ENCODE results near the gene MRPL11.

Gene MRPL11

DNA sequence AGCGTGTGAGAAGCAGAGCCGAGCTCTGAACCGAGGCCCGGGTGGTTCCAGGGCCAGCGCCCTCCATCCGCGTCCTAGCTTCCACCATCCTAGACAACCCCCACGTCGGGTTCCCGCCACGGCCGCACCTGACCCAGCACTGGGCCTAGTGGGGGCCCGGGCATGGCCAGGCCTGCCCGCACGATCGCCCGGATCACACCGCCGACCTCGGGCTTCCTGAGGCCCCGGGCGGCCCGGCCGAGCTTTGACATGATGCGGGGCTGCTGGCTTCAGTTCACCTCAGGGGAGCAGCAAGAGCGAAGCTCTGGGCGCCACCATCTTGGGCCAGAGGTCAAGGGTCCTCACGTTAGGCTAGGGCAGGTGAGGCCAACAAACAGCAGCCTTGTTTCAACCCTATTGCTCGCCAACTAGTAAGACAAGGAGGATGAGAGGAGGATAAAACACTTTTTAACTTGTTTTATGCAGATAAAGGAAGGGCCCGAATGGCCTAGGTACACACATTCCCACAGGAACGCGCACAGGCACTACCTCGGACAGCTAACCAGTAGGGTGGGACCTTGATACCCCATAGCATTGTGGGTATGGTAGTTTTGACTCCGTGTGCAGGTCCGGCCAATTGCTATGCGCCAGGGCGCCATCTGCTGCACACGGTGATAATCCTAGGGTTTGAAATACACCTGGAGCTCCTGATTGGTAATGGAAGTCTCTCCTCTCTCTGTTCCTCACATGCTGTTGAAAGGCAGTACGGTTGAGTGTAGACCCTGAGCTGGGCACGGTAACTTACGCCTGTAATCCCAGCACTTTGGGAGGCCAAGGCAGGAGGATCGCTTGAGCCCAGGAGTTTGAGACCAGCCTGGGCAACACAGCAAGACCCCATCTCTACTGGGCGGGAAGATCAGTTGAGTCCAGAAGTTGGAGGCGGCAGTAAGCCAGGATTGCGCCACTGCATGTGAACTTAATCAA, at the start of gene MRPL11:
Gene MRPL11 (minus strand): TSS at position 345 of the 963 bp plus-strand sequence. CDS start 94 bp downstream, at position 251.
- peak; percentile 96 for DNase-seq (ENCODE audit: low spot score)

DNA sequence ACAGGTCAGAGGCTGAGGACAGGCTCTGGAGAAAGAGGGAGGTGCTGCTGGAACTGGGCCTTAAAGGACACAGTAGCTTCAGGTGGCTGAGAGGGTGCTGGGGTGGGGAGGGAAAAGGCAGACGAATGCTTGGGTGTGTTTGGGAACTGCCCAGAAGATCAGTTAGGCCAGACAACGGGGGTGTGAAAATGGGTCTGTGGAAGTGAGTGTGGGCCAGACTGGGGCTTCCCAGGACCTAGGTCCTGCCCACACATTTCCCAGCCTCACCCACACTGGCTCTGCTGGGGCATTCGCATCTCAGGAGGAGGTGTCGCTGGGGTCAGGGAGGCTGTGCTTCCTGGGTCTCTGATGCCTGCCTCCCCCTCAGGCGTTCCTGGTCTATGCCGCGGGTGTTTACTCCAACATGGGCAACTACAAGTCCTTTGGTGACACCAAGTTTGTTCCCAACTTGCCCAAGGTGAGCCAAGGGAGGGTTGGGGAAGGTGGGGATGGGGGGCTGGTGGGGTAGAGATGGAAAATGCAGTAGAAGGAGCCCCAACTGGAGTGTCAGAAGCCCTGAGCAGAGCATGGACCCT, 46.2 kb upstream of the MRPL11 start:
- DNase-seq (ENCODE audit: low spot score) = no peak

DNA sequence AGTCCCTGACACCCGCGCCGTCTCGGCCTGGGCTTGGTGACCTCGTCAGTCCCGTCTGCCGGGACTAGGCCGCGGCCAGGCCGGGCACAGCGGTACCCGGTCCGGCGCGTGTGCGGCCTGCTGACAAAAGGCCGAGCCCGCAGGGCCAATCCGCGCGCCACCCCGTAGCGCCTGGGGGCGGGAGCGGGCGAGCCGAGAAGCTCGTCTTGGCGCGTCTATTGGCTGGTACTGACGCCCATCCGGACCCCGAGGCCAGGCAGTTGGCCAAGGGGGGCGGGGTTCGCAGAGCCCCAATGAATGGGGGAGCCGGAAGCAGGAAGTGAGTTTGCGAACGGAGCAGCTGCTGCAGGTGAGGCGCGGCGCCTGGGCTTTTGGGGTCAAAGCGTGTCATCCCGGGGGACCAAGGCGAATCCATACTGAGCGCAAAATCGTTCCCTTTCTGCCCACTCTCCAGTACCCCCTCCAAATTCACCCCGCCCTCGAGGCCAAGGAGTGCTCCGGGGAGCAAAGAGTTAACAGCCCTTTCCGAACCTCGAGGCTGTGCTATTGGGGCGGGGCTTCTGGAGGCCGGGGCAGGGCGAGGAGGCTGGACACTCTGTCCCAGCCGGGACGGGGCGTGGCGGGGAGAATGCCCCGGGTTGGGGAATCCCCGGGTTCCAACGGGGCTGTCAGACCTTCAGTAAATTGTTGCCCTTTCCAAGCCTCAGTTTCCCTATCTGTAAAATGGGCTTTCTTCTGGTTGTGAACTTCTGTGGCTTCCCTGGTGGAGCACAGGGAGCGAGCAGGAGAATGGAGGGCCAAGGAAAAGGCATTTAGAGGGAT, 41.7 kb upstream of the MRPL11 start, which contains the start of gene DPP3:
Gene DPP3 (plus strand): TSS at position 318 of the 822 bp plus-strand sequence. CDS start 1,767 bp downstream, outside the sequence.
- DNase-seq (ENCODE audit: low spot score) = peak; percentile 100

DNA sequence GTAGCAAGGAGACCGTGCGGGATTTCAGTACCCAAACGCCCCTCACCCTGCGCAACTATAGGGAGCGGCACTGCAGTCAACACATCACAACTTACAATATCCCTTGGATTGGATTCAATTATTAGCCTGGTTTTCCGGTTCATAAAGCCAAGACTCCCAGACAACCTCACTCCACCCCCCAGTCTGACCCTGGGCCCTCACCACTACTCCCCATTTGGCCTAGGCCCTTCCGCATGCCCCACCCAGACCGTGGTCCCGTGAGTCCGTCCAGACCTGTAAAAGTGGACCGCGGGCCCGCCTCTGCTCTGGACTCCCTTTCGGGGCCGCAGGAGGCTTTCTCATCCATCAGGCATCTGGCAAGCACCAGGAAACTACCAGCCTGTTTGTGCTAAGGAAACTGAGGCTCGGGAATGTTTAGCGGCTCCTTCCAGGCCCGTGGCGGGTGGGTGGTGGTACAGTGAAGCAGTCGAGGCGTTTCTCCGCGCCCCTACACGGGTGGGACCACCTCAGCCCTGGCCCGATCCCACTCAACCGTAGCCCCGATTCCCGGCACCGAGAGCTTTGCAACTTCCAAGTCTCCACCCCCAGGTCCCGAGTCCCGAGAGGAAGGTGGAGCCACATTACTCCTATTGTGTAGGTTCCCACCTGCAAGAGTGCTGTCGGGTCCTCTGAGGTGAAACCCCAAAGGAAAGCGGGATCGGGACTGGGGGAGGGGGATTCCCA, 40.9 kb upstream of the MRPL11 start:
- DNase-seq (ENCODE audit: low spot score) = peak; percentile 58

DNA sequence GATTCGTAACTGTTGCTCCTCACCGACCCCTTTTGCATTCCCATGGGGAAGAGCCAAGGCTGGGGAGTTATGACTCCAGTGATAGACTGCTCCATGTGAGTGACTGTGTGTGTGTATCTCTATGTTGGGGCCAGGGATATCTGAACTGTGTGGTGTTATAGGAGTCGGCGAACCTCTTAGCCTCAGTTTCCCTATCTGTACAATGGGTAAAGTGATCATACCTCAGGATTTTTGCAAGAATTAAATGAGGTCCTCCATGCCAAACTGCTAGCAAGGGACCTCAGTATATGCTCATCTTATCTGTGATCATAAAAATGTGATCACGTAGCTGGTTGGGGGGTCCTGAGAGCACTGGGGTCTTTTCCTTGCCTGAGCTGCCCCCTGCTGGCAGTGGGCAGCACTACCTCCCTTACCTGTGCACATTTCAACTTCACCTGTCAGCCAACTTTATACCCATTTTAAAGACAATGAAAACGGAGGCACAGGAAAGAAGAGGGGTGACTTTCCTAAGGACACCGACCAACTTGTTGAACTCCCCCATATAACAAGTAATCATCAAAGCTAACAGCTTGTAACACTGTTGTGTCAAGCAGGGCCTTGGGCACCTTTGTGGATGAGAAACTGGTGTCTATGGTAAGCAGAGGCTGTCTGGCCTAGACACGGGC, 40.2 kb upstream of the MRPL11 start:
- no peak for DNase-seq (ENCODE audit: low spot score)

DNA sequence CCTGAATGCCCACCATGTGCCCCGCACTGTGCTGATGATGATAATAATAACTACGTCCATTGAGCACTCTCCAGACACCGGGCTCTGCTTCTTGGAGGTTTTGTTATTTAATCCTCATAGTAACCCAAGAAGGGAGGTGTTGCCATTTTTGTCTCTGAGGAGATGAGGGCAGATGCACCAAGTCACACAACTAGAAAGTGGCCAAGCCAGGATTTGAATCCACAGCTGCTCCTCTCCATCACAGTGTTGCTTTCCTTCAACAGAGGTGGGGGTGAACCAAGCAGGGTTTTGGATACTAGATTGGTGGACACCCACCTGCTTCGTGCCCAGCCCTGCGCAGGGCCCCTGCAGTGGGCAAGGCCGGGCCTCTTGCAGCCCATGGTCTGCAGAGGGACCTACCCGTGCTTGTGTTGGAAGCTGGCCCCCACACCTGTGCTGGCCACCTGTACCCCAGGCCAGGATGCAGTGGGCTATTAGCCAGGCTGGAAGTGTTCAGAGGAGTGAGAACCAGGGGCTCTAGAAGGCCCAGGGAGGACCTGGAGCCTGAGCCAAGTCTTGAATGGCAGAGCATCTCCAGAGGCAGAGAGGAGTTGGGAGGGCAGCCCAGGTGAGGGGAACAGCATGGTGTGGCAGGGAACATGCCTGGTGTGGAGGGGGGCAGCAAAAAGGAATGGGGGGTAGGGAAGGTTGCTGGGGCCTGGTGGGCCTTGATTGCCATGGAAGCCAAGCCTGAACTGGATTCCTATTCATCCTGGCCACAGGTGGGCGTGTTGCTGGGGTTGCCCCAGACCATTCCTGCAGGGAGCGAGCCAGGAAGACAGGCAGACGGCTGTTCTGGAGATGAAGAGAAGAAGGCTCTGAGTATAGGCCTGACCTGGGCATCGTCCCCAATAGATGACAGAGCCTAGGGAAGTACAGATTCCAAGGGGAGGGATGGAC, 38.9 kb upstream of the MRPL11 start:
- no peak for DNase-seq (ENCODE audit: low spot score)

DNA sequence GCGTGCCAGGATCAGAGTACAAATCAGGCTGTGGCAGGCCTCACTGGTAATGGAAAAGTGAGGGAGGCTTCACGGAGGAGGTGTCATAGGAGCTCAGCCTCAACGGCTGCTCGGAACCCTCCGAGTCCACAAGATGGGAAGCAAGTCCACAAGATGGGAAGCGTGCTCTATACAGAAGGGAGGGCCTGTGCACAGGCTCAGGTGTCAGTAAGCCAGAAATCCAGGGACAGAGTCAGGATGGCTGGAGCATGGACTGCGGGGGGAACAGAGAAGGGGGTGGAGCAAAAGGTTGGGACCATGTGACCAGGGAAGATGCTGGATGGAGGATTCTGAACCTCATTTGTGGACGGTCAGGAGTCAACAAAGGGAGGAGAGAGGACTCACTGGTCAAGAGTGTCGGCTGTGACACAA, 38.2 kb upstream of the MRPL11 start:
- no peak for DNase-seq (ENCODE audit: low spot score)

DNA sequence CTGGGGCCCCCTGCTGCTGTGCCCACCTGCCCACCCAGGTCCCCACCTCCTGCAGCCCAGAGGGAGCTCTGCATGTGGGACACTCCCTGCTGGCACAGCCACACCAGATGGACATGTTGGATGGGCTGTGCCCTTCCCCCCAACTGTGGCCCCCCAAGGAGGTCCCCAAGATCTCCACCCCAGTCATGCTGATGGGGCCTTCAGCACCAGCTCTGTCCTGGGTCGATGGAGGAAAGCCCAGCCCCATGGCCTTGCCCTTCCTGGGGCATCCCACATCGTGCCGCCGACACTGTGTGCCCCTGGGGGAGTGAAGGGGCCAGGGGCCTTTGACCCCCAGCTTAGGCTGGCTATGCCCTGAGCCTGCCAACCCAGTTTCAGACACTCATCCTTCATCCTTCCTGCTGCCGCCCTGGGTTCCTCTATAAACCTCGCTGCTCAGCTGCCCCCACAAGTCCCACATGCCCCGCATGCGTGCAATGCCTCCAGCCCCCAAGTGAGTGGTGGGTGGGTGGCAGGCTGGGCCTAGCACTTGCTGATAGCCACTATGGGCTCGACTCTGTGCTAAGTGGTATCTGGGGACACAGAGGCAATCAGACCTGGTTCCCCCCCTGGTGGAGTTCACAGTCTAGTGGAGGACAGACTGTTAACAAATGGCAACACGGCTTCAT, 37.7 kb upstream of the MRPL11 start:
- DNase-seq (ENCODE audit: low spot score) = no peak

DNA sequence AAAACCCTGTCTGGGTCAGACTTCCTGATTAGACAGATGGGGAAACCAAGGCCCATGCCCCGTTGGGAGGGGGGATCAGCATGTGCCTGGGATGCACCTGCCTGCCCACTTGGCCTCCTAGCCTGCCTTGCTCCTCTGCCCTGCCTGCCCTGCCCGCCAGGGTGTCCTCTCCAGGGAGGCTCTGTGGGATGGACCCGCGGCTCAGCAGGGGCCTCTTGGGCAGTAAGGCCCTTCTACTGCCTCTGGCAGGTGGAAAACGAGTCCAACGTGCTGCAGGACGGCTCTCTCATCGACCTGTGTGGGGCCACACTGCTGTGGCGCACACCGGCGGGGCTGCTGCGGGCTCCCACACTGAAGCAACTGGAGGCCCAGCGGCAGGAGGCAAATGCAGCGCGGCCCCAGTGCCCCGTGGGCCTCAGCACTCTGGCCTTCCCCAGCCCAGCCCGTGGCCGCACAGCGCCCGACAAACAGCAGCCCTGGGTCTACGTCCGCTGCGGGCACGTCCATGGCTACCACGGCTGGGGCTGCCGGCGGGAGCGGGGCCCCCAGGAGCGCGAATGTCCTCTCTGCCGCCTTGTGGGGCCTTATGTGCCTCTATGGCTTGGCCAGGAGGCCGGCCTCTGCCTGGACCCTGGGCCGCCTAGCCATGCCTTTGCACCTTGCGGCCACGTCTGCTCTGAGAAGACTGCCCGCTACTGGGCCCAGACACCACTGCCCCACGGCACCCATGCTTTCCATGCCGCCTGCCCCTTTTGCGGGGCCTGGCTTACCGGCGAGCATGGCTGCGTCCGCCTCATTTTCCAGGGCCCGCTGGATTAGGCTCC, 36.9 kb upstream of the MRPL11 start:
- no peak for DNase-seq (ENCODE audit: low spot score)

DNA sequence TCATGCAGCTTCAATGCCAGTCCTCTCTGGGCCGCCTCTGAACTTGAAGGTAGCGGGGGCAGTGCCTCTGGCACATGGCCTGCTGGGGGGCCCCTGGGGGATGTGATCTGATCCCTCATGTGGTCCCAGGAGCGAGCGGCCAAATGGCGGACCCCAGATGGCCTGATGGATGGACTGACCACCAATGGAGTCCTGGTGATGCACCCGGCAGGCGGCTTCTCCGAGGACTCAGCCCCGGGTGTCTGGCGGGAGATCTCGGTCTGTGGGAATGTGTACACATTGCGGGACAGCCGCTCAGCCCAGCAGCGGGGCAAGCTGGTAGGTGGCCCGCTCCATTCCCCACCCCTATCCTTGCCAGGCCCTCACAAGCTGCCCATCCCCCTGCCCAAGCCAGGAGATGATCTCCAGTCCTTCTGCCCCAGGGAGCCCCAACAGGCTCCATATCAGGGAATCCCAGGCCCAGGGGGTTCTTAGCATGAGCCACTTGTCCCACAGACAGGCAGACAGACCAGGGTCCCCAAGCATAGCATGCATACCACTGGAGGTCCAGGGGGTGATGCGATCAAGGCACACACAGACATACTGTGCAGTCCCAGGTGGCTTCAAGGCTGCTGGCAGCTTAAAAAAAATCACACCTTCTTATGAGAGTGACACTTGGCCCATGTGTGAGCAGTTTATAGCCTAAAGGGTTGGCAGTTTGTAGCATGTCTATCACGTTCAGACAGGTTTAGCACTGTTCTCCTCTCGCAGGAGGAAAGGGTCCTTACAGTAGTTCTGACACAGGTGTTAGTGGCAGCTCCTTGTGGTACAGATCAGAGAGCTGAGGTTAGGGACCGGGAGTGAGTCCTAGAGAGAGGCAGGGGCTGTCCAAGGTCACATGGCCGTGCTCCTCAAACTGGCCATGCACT, 35.2 kb upstream of the MRPL11 start:
- no peak for DNase-seq (ENCODE audit: low spot score)

DNA sequence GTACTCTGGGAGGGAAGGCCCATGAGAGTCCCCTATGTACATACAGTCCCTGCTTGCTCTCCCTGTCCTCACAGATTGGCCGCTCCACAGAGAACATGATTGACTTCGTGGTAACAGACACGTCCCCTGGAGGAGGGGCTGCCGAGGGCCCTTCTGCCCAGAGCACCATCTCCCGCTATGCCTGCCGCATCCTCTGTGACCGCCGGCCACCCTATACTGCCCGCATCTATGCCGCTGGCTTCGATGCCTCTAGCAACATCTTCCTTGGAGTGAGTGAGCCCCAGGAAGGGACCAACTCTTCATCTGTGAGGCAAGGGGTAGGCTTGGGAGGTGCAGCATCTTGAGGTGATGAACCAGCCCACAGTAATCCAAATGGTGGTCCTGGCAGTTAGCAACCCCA, 34.5 kb upstream of the MRPL11 start:
- no peak for DNase-seq (ENCODE audit: low spot score)

DNA sequence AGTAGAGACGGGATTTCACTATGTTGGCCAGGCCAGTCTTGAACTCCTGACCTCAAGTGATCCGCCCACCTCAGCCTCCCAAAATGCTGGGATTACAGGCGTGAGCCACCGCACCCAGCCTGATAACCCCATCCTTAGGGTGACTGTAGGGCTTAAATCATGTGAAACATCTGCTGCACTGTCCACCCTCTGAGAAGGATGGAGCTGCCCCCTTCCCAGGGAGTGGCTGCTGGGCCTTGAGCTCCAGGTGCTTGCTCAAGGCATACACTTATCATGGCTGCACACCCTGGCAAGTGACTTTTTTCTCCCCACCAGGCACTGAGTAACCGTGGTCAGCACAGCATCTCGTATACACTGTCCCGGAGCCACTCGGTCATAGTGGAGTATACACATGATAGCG, 33.4 kb upstream of the MRPL11 start:
- no peak for DNase-seq (ENCODE audit: low spot score)

DNA sequence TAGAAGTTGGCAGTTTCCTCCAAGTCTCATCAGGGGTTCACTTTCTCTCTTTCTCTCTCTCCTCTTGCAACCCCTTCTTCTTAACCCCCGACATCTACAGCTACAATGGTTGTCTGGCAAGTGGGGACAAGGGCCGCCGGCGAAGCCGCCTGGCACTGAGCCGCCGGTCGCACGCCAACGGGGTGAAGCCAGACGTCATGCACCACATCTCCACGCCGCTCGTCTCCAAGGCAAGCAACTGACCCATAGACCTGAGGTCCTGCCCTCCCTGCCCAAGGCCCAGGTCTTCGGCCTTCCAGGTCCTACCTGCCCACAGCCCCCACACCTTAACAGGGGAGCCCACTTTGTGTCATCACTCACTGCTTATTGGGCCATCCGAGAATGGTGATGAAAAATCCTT, 32.5 kb upstream of the MRPL11 start:
- no peak for DNase-seq (ENCODE audit: low spot score)

DNA sequence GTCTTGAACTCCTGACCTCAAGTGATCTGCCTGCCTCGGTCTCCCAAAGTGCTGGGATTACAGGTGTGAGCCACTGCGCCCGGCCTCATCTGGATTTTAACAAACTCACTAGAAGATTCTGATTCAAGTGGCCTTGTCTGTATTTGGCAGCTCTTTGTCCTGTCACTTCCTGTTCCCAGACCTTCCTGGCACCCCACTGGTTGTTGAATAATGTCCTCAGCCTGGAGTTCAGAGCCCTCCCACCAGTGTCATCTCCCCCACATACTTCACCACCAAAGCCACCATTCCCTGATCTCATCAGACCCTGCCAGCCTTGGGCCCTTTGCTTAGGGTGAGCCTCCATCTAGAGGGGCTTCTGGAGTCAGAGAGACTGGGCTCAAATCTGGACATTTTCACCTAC, 31.4 kb upstream of the MRPL11 start:
- DNase-seq (ENCODE audit: low spot score) = no peak

DNA sequence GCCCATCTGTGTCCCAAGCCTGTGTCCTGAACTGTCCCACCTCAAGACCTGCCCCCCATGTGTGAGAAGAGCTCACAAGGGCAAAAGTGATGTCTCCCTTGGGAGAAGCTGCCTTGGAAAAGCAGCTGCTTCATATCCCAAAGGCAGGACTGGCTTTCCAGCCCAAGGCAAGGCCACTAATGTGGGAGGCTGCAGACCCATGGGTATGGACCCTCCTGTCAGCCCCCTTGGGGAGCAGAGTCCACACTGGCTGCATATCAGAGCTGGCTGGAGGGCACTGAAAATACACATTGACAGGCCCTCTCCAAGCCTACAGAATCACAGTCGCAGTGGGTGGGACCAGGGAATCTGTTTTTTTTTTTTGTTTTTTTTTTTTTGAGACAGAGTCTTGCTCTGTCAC, 30.8 kb upstream of the MRPL11 start:
- DNase-seq (ENCODE audit: low spot score) = no peak

DNA sequence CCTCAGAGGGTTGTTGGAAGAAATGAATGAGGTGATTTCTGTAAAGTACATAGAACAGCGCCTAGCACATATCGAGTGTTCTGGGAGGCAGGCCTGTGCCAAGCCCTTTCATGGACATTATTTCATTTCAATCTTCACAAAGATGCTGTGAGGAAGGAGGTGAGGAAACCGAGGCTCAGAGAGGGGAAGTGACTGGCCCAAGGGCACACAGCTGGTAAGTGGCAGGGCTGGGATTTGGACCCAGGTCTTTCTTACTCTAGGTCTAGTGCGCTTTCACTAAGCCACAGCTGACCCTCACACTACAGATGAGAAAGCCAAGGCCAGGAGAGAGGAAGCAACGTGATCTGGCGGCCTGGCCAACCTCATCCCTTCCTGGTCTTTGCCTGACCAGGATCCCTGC, 30.0 kb upstream of the MRPL11 start:
- no peak for DNase-seq (ENCODE audit: low spot score)

DNA sequence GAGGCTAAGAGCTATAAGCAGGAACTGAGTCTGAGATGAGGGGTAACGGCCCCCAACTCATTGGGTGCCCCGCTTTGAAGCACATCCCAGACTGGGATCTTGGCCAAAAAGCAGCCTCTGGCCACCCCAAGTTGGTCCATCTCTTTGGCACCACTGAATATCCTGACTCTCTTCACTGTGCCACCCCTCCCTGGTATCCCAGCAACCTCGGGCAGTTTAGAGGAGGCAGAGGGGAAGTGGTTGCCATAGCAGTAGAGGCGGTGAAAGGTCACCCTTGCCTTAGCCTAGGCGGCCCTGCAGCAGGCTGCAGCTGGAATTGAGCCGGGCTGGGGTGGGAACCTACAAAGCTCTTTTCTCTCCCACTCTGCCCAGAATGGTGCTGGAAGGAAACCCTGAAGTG, 29.1 kb upstream of the MRPL11 start:
- no peak for DNase-seq (ENCODE audit: low spot score)
